ENCODE data around the gene MAPK8IP2.

MAPK8IP2 gene

GRCh38 chr22:50567721-50568252, 32.8 kb upstream of the MAPK8IP2 start:
- H3K9ac ChIP-seq, result no peak overlapping the region
- H3K4me1 ChIP-seq, result peaks cover 12% of the 10 kb centered on the region
- no peak overlapping the region for H3K4me2 ChIP-seq (ENCODE audit: low read length)
- no peak overlapping the region for H3K27ac ChIP-seq
- H3K27me3 ChIP-seq (ENCODE audit: control insufficient read depth, insufficient read depth, low read length), result no peaks in the 10 kb centered on the region
- H2AFZ ChIP-seq, result no peak overlapping the region
- no peak for TF ChIP-seq CTCF (IDR thresholded peaks at IDR 0.05)
- H3K79me2 ChIP-seq, result no peaks in the 10 kb centered on the region
- H3K4me3 ChIP-seq (ENCODE audit: low read depth, low read length), result no peak overlapping the region
- H3K36me3 ChIP-seq (ENCODE audit: control insufficient read depth, insufficient read depth, low read length), result no peaks in the 10 kb centered on the region
- H3K9me3 ChIP-seq (ENCODE audit: control insufficient read depth, low read length), result no peaks in the 10 kb centered on the region

- no peak overlapping the region for H3K27ac ChIP-seq
- TF ChIP-seq CTCF (IDR thresholded peaks at IDR 0.05), result no peak
These were observed 32.0 kb upstream of the MAPK8IP2 start for GRCh38 chr22:50568626-50569025.

DNA sequence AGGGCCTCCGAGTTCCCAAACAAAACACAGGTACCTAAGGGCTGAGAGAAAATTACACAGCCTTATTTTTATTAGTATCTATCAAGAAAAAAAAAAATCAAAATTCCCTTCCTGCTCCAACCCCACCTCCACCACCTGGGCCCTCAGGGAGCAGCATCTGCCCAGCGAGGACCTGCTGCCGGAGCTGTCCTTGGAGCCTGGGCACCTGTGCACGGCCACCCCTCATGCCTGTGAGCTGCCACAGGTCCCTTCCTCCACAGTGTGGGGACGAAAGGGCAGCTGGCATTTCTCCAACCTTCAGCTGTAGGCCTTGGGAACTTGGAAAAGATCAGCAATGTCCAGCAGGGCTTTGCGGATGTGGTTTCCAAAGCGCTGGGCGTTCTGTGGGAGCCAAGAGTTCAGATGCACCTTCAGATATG, 31.5 kb upstream of the MAPK8IP2 start:
- H3K9me3 ChIP-seq (ENCODE audit: control insufficient read depth, low read length), result no peaks in the 10 kb centered on the region
- H3K27ac ChIP-seq, result no peak overlapping the region

More at GRCh38 chr22:50568626-50569025, 32.0 kb upstream of the MAPK8IP2 start:
- no peak overlapping the region for H2AFZ ChIP-seq
- no peaks in the 10 kb centered on the region for H3K36me3 ChIP-seq (ENCODE audit: control insufficient read depth, insufficient read depth, low read length)
- peaks cover 12% of the 10 kb centered on the region for H3K4me1 ChIP-seq
- H3K9me3 ChIP-seq (ENCODE audit: control insufficient read depth, low read length), result no peaks in the 10 kb centered on the region
- H3K4me3 ChIP-seq (ENCODE audit: low read depth, low read length), result no peak overlapping the region
- no peak overlapping the region for H3K9ac ChIP-seq
- no peaks in the 10 kb centered on the region for H3K79me2 ChIP-seq
- no peak overlapping the region for H3K4me2 ChIP-seq (ENCODE audit: low read length)
- no peaks in the 10 kb centered on the region for H3K27me3 ChIP-seq (ENCODE audit: control insufficient read depth, insufficient read depth, low read length)

DNA sequence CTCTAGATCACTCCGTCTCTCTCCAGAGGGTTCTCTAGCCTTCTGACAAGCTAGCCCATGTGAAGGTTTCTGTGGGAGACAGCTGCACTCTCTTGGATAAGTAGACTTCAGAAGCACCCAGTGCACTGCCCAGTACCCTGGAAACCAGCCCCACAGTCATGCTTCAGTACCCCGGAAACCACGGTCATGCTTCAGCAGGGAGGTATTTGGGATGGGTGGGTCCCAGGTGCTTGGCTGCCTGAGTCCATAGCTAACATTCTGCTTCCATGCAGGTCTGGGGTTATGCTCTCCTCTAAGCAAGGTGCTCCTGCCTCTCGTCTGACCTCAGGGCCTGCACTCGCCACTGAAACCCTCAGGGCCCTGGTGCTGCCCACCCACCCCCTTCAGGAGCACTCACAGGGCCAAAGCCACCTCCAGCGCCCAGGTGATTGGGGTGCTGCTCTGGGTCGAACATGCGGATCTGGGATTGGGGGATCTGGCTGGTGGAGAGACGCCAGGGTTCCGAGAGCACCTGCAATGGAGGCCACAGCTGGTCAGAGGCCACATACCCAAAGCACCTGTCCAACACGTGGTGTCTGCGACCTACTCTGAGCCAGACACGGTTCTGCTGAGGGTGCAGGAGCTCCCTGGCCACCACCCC, 30.6 kb upstream of the MAPK8IP2 start:
- Histone ChIP-seq H3K4me1 (peaks cover 12% of the 10 kb centered on the region), H3K4me3 (ENCODE audit: low read depth, low read length) (no peak overlapping the region), H3K9me3 (ENCODE audit: control insufficient read depth, low read length) (no peaks in the 10 kb centered on the region), H3K36me3 (ENCODE audit: control insufficient read depth, insufficient read depth, low read length) (no peaks in the 10 kb centered on the region), H3K4me2 (ENCODE audit: low read length) (no peak overlapping the region), H3K9ac (no peak overlapping the region), H3K27me3 (ENCODE audit: control insufficient read depth, insufficient read depth, low read length) (no peaks in the 10 kb centered on the region), H3K79me2 (no peaks in the 10 kb centered on the region), H3K27ac (no peak overlapping the region), H2AFZ (no peak overlapping the region)
- TF ChIP-seq CTCF (IDR thresholded peaks at IDR 0.05), result no peak

More for the DNA sequence above, 31.5 kb upstream of the MAPK8IP2 start:
- no peak overlapping the region for H3K9ac ChIP-seq
- H3K4me3 ChIP-seq (ENCODE audit: low read depth, low read length), result no peak overlapping the region
- no peak for TF ChIP-seq CTCF (IDR thresholded peaks at IDR 0.05)
- H3K4me2 ChIP-seq (ENCODE audit: low read length), result no peak overlapping the region
- H3K27me3 ChIP-seq (ENCODE audit: control insufficient read depth, insufficient read depth, low read length), result no peaks in the 10 kb centered on the region
- H3K79me2 ChIP-seq, result no peaks in the 10 kb centered on the region
- peaks cover 12% of the 10 kb centered on the region for H3K4me1 ChIP-seq
- no peak overlapping the region for H2AFZ ChIP-seq
- no peaks in the 10 kb centered on the region for H3K36me3 ChIP-seq (ENCODE audit: control insufficient read depth, insufficient read depth, low read length)

DNA sequence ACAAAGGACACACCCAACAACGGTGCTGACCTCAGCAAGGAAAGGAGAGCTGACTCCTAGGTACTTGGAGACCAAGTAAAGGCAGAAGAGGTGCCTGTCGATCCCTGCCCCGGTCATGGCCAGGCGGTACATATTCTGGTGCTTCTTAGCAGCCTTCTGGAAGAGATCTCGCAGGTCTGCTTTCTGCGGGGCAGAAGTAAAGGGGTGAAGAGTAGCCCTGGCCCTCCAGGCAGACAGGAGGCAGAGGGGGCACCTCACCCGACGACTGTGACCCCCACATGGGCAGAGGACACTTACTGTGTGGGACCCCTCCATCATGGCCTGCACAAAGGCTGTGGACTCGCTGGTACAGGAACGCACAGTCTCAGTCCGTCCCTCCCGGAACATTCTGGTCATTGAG, 29.7 kb upstream of the MAPK8IP2 start:
- Histone ChIP-seq H3K4me1 (peaks cover 12% of the 10 kb centered on the region), H3K79me2 (no peaks in the 10 kb centered on the region), H3K4me2 (ENCODE audit: low read length) (no peak overlapping the region), H3K36me3 (ENCODE audit: control insufficient read depth, insufficient read depth, low read length) (no peaks in the 10 kb centered on the region), H2AFZ (no peak overlapping the region), H3K9ac (no peak overlapping the region), H3K4me3 (ENCODE audit: low read depth, low read length) (no peak overlapping the region), H3K27me3 (ENCODE audit: control insufficient read depth, insufficient read depth, low read length) (no peaks in the 10 kb centered on the region), H3K27ac (no peak overlapping the region), H3K9me3 (ENCODE audit: control insufficient read depth, low read length) (no peaks in the 10 kb centered on the region)
- no peak for TF ChIP-seq CTCF (IDR thresholded peaks at IDR 0.05)

Measured in parathyroid adenoma (tissue), 2 donors.